Fibroblast of villous mesenchyme (primary cell): Measurements from ENCODE around the gene MOCOS. TPM values are rescaled to one million over a fixed set of nuclear protein-coding genes. Genes with fewer than 3 reads are reported as not detected.

Experiments used
- DNase-seq: peaks from one replicate; pipeline ENCODE4 v3.0.0-alpha.2; 2010; ENCODE audit warnings: low read depth
- H3K4me3 ChIP-seq: 2 replicates; pipeline ENCODE4 v1.5.1; 2011; ENCODE audit warnings: low read depth, mild to moderate bottlenecking, low read length
- CTCF ChIP-seq: IDR thresholded peaks from 2 replicates; pipeline ENCODE4 v1.5.1; 2012; ENCODE audit warnings: low read depth, mild to moderate bottlenecking, low read length; ENCODE audit not compliant: insufficient read depth
- total RNA-seq: library from RNA; depleted of rRNA; stranded (reverse); fragments of >200 nt; gene quantifications from 2 replicates; pipeline ENCODE4 v1.2.3, GENCODE V29; 2012

The MOCOS gene
- total RNA-seq, 1 donor = 3.0 TPM

GRCh38 chr18:36288689-36289088 lies 101.4 kb downstream of the MOCOS start:
- DNase-seq = no peak
- H3K4me3 ChIP-seq = no peak overlapping the region
- TF ChIP-seq CTCF = no peak

- DNase-seq = no peak
- no peak for TF ChIP-seq CTCF
These were observed 106.7 kb downstream of the MOCOS start for GRCh38 chr18:36294031-36294430.

GRCh38 chr18:36295214-36295613 lies 107.9 kb downstream of the MOCOS start:
- no peak for DNase-seq
- no peak for TF ChIP-seq CTCF
- H3K4me3 ChIP-seq = no peak overlapping the region

More at GRCh38 chr18:36294031-36294430, 106.7 kb downstream of the MOCOS start:
- no peak overlapping the region for H3K4me3 ChIP-seq

GRCh38 chr18:36295880-36296301 lies 108.6 kb downstream of the MOCOS start:
- H3K4me3 ChIP-seq = no peak overlapping the region
- DNase-seq = no peak
- TF ChIP-seq CTCF = no peak

- DNase-seq = peak; percentile 62
These were observed 109.5 kb downstream of the MOCOS start for GRCh38 chr18:36296650-36297416.

GRCh38 chr18:36297417-36298125 lies 110.3 kb downstream of the MOCOS start, which contains the start of gene FHOD3:
TSS of gene FHOD3 (plus strand) at chr18:36297713. CDS start at chr18:36297836, 123 bp downstream.
- peak; percentile 19 for DNase-seq

More at GRCh38 chr18:36296650-36297416, 109.5 kb downstream of the MOCOS start:
- H3K4me3 ChIP-seq = peak overlapping the region; percentile 42
- peak; percentile 31 for TF ChIP-seq CTCF

More at GRCh38 chr18:36297417-36298125, 110.3 kb downstream of the MOCOS start, which contains the start of gene FHOD3:
- no peak for TF ChIP-seq CTCF
- H3K4me3 ChIP-seq = peak within 1 kb of the TSS; percentile 42
